ENCODE measurements around the gene LYG1.

DNA sequence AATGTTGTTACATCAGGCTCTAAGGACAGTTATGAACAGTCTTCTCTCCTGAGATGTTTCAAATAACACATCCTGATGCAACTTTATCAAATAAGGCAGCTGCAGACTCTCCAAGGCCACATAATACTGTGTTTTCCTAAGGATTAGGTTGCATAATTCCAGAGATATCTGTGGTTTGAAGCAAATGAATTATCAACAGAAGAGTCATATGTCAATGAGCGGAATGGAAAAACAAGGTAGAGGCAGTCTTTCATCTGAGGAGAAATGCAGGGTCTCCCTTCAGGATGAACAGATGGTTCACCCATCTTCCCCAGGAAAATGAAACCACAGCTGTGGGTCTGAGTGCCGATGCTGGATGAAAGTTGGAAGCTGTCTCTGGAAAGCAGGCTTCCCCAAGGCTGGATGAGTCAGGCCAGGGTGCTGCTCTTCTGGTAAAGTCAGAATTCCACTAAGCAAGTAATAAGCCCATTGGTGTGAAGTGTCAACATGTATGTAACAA lies 22.2 kb downstream of the LYG1 start:
- TF ChIP-seq POLR2AphosphoS5 (IDR thresholded peaks at IDR 0.05; ENCODE audit: low read depth, low read length) (no peak), YY1 (IDR thresholded peaks at IDR 0.05; ENCODE audit: extremely low read depth, insufficient replicate concordance, low read depth, low read length) (no peak), EZH2 (IDR thresholded peaks at IDR 0.05) (no peak), POLR2A (IDR thresholded peaks at IDR 0.05; ENCODE audit: borderline replicate concordance, extremely low read depth, insufficient read depth, insufficient read length) (no peak), SRF (IDR thresholded peaks at IDR 0.05; ENCODE audit: low read depth) (no peak), ELF1 (IDR thresholded peaks at IDR 0.05; ENCODE audit: borderline replicate concordance, low read depth) (no peak), TCF7L2 (IDR thresholded peaks at IDR 0.05; ENCODE audit: borderline replicate concordance, extremely low read depth, insufficient read depth, insufficient read length) (no peak), SP1 (IDR thresholded peaks at IDR 0.05; ENCODE audit: low read depth) (no peak), RAD21 (IDR thresholded peaks at IDR 0.05; ENCODE audit: low read depth) (no peak)
- TF ChIP-seq, protein P1, sequence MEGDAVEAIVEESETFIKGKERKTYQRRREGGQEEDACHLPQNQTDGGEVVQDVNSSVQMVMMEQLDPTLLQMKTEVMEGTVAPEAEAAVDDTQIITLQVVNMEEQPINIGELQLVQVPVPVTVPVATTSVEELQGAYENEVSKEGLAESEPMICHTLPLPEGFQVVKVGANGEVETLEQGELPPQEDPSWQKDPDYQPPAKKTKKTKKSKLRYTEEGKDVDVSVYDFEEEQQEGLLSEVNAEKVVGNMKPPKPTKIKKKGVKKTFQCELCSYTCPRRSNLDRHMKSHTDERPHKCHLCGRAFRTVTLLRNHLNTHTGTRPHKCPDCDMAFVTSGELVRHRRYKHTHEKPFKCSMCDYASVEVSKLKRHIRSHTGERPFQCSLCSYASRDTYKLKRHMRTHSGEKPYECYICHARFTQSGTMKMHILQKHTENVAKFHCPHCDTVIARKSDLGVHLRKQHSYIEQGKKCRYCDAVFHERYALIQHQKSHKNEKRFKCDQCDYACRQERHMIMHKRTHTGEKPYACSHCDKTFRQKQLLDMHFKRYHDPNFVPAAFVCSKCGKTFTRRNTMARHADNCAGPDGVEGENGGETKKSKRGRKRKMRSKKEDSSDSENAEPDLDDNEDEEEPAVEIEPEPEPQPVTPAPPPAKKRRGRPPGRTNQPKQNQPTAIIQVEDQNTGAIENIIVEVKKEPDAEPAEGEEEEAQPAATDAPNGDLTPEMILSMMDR (IDR thresholded peaks at IDR 0.05 in 2 of 3, conservative IDR thresholded peaks at IDR 0.05 in 1 of 3; ENCODE audit: borderline replicate concordance in 1 of 3, insufficient read depth in 1 of 3, low read depth in 2 of 3, low read length in 2 of 3): no peak

All from HCT116 (cell line).